GM12865 (cell line): Measurements from ENCODE around the gene MNAT1.

ENCODE experiments used
- DNase-seq: peaks from one replicate; pipeline ENCODE4 v3.0.0; 2010; ENCODE audit warnings: low read depth
- H3K4me3 ChIP-seq: 2 replicates; pipeline ENCODE4 v1.5.1; 2011; ENCODE audit warnings: mild to moderate bottlenecking, low read depth, low read length, control low read depth
- TF ChIP-seq, protein P1 (sequence below): IDR thresholded peaks from 2 replicates; pipeline ENCODE4 v1.5.1; 2011; ENCODE audit warnings: low read length, control low read depth, low read depth, inconsistent platforms; ENCODE audit not compliant: insufficient read depth; ENCODE audit errors: missing control alignments

MNAT1 gene

DNA sequence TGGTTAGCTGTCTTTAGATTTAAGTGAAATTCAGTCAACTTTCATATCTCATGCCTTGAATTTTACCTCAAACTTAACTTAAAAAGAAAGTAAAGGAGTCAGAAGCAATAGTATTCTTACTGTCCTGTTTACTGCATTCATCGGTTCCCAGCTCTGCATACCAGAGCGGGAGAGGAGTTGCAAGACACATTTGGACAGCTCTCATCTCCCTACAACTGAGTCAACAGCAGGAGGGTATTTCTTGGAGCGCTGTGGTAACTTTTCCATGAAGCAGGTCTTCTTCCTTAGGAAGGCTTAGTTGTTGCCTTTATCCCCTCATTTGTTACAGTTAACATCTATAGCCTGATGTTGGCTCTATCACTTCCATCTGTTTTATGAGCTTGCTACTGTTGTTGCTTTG is 181.2 kb downstream of the MNAT1 start:
- H3K4me3 ChIP-seq = no peak overlapping the region
- TF ChIP-seq, protein P1, sequence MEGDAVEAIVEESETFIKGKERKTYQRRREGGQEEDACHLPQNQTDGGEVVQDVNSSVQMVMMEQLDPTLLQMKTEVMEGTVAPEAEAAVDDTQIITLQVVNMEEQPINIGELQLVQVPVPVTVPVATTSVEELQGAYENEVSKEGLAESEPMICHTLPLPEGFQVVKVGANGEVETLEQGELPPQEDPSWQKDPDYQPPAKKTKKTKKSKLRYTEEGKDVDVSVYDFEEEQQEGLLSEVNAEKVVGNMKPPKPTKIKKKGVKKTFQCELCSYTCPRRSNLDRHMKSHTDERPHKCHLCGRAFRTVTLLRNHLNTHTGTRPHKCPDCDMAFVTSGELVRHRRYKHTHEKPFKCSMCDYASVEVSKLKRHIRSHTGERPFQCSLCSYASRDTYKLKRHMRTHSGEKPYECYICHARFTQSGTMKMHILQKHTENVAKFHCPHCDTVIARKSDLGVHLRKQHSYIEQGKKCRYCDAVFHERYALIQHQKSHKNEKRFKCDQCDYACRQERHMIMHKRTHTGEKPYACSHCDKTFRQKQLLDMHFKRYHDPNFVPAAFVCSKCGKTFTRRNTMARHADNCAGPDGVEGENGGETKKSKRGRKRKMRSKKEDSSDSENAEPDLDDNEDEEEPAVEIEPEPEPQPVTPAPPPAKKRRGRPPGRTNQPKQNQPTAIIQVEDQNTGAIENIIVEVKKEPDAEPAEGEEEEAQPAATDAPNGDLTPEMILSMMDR = no peak
- DNase-seq = no peak

DNA sequence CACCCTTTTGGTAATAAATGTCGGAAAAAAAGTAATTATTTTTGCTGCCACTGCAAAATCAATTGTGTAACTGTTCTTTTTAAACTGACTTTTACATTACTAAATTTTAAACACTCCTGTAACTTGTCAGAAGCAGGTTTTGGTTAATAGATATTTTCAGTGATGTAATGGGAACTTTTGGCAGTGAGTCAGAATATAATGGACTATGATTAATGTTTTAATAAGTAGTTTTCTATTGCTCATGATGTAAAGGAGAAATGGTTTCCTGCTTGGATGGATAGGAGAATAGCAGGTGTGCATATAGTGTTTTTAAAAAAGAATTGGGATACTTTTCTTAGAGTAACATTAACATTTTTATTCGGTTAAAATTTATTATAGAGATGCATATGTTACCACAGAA is 187.5 kb downstream of the MNAT1 start:
- no peak for DNase-seq
- TF ChIP-seq, protein P1 = no peak
- H3K4me3 ChIP-seq = no peak overlapping the region

DNA sequence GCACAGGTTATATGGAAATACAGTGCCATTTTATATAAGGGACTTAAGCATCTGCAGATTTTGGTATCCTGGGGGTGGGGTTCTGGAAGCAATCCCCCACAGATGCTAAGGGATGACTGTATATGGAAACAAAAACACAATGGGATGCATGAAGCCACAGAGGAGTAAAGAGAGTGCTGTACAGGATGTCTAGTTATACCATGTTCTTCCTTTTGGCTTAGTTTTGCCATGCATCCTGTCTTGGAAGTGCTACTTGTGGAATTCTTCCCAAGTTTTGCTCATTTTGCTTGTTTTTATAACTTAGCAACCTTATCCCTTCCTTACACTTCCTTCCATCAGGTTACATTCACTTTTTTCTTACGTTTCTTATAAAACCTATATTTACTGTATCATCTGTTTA is 190.7 kb downstream of the MNAT1 start:
- TF ChIP-seq, protein P1 = no peak
- no peak for DNase-seq
- H3K4me3 ChIP-seq = no peak overlapping the region

DNA sequence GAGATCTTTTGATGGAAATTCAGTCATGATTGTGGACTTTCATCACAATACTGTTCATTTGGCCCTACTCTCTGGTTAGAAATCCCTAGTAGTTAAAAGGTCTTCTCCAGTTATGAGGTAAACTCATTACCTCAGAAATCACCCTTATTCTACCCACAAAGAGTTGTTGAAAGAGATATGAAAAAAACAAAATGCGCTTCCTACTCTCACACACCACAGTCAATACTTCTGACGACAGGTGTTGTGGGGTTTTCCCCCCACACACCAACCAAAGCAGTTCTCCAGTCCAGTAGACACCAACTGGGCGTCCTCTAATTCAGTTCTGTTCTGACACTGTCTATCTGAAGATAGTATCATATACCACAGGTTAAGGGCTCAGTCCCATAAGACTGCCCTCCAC is 191.4 kb downstream of the MNAT1 start:
- TF ChIP-seq, protein P1 = no peak
- peak; percentile 78 for DNase-seq
- H3K4me3 ChIP-seq = no peak overlapping the region

DNA sequence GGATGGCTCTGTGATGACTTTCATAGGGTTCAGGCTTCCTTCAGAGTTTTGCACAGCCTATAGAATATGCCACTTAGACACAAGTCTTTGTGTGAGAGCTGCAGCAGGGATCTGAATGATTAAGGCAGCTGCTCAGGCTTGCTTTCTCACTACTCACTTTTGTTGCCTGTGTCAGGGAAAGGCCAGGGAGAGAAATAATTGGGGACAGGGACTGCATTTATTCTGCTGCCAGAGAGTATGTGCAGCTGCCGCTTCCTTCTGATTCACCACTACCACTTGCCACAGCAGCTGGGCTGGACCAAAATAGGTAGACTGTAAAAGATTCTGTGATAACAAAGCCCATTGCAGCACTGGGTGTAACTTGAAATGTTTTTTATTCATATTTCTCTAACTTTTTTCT is 196.7 kb downstream of the MNAT1 start:
- DNase-seq = no peak
- TF ChIP-seq, protein P1 = no peak
- no peak overlapping the region for H3K4me3 ChIP-seq

DNA sequence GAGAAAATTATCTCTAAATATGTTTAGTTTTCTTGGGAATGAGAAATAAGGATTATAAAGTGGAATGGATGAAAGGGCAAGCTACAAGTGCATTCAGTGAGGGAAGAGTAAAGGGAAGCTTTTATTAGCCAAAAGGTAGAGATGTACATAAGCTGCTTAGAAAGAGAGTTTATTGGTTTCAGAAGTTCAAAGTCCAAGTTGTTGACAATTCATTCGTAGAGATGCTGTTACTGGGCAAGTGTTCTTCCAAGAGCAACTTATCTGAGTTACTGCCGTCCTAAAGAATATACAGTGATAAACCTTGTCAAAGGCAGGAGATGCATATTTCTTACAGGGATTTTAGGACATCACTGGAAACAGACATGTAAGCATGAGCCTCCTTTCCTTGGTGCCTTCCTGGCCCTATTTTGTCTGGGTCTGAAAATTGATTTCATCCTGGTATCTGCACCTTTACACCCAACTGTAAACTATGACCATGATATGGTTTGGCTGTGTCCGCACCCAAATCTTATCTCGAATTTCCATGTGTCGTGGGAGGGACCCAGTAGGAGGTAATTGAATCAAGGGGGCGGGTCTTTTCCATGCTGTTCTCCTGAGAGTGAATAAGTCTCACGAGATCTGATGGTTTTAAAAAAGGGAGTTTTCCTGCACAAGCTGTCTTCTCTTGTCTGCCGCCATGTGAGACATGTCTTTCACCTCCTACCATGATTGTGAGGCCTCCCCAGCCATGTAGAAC is 199.5 kb downstream of the MNAT1 start:
- H3K4me3 ChIP-seq = no peak overlapping the region
- DNase-seq = no peak
- TF ChIP-seq, protein P1 = no peak

DNA sequence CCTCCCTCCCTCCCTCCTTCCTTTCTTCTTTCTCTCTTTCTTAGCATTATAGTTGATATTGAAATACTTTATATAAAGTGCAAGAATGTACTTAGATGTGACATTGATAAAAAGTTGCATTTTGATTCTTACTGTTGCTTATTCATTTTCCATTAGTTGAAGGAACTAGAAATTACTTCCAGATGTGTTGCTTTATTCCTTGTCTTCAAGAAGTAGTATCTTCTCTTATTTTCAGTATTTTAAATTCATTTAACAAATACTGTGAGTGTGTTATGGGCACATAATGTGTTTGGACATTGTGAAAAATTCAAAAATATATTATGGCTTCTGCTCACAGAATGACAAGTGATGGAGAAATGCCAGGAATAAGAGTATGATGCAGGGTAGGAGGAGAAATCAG is 200.8 kb downstream of the MNAT1 start:
- H3K4me3 ChIP-seq = no peak overlapping the region
- TF ChIP-seq, protein P1 = no peak
- DNase-seq = no peak
